ENCODE results near the gene SOWAHC.
"Not testable (repeated sequence)": the region's sequence is repeated elsewhere in the genome, so short reads cannot be mapped to it uniquely, and the experiment has no call there.

Gene SOWAHC

GRCh38 chr2:109613922-109614714 lies at the start of gene SOWAHC, which contains the start of gene SEPTIN10:
SOWAHC (plus strand) TSS chr2:109614364; CDS start chr2:109614490, 126 bp downstream.
SEPTIN10 (minus strand) TSS chr2:109613966; CDS start chr2:109613827, 139 bp downstream.
- DNase-seq (ENCODE audit: low read depth in 2 of 2) = peak; percentile 43 to 50

GRCh38 chr2:109575373-109575772 lies 38.8 kb upstream of the SOWAHC start:
- DNase-seq (ENCODE audit: low read depth in 2 of 2) = no peak

- not testable (repeated sequence) for DNase-seq (ENCODE audit: low read depth in 2 of 2)
Measured at GRCh38 chr2:109577630-109578029, 36.5 kb upstream of the SOWAHC start.

GRCh38 chr2:109582928-109583895 lies 31.0 kb upstream of the SOWAHC start:
- DNase-seq (ENCODE audit: low read depth in 2 of 2) = no peak

GRCh38 chr2:109586687-109587086 lies 27.5 kb upstream of the SOWAHC start:
- no peak for DNase-seq (ENCODE audit: low read depth in 2 of 2)

GRCh38 chr2:109591206-109591605 lies 23.0 kb upstream of the SOWAHC start:
- no peak for DNase-seq (ENCODE audit: low read depth in 2 of 2)

- no peak for DNase-seq (ENCODE audit: low read depth in 2 of 2)
Measured at GRCh38 chr2:109592905-109593304, 21.3 kb upstream of the SOWAHC start.

GRCh38 chr2:109594246-109594885 lies 19.8 kb upstream of the SOWAHC start:
- no peak for DNase-seq (ENCODE audit: low read depth in 2 of 2)

- no peak for DNase-seq (ENCODE audit: low read depth in 2 of 2)
Measured at GRCh38 chr2:109595644-109596043, 18.5 kb upstream of the SOWAHC start.

GRCh38 chr2:109597283-109597682 lies 16.9 kb upstream of the SOWAHC start:
- DNase-seq (ENCODE audit: low read depth in 2 of 2) = no peak

- DNase-seq (ENCODE audit: low read depth in 2 of 2) = no peak
Measured at GRCh38 chr2:109601783-109602182, 12.4 kb upstream of the SOWAHC start.

GRCh38 chr2:109602617-109603188 lies 11.5 kb upstream of the SOWAHC start:
- no peak for DNase-seq (ENCODE audit: low read depth in 2 of 2)

GRCh38 chr2:109604597-109604996 lies 9.6 kb upstream of the SOWAHC start:
- DNase-seq (ENCODE audit: low read depth in 2 of 2) = no peak

- no peak for DNase-seq (ENCODE audit: low read depth in 2 of 2)
Measured at GRCh38 chr2:109607766-109608165, 6.4 kb upstream of the SOWAHC start.

- DNase-seq (ENCODE audit: low read depth in 2 of 2) = no peak
Measured at GRCh38 chr2:109609352-109610024, 4.7 kb upstream of the SOWAHC start.

GRCh38 chr2:109611467-109612095 lies 2.6 kb upstream of the SOWAHC start:
- no peak for DNase-seq (ENCODE audit: low read depth in 2 of 2)

GRCh38 chr2:109613081-109613921 lies 863 bp upstream of the SOWAHC start:
- DNase-seq (ENCODE audit: low read depth in 2 of 2) = no peak

- DNase-seq (ENCODE audit: low read depth in 2 of 2) = no peak
Measured at GRCh38 chr2:109614715-109615636, 812 bp downstream of the SOWAHC start.

All from stimulated activated CD8-positive, alpha-beta memory T cell treated with anti-CD3 and anti-CD28 coated beads, Interleukin-15, amount 100 ng/mL, for 4 hours (primary cell).